Kidney tubule cell (primary cell): ENCODE data around the gene BID.
"Not testable (repeated sequence)": the region's sequence is repeated elsewhere in the genome, so short reads cannot be mapped to it uniquely, and the experiment has no call there.

Source experiments
- DNase-seq: peaks from one replicate; pipeline ENCODE4 v3.0.0-alpha.2; 2018; ENCODE audit warnings: low spot score

The BID gene

DNA sequence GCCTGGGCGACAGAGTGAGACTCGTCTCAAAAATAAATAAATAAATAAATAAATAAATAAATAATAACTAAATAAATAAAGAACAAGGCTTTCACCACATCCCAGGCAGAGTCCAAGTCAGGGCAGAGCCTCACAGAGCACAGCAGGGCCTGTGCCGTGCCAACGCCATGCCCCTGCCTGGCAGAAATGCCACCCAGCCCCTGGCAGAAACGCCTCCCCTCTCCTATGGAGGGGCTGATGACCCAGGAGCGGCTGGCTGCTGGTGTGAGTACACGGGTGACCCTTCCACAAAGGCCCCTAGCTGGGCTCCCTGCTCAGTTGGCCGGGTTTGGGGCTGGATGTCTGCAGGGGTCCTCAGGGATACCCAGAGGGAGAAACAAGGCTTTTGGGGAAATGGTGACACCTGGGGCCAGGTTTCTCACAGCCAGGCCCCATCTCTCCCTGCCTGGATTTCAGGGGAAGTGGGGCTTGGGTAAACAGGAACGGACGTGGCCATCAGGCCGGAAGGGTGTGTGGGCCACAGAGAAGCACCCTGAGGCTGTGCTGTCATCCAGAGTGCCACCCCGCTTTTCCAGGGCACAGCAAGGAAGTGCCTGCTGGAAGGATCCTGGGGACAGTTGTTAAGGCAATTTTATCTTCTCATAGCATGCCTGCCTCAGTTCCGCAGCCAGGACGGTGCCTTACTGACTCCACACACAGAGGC is 5.1 kb downstream of the BID start:
- no peak for DNase-seq

DNA sequence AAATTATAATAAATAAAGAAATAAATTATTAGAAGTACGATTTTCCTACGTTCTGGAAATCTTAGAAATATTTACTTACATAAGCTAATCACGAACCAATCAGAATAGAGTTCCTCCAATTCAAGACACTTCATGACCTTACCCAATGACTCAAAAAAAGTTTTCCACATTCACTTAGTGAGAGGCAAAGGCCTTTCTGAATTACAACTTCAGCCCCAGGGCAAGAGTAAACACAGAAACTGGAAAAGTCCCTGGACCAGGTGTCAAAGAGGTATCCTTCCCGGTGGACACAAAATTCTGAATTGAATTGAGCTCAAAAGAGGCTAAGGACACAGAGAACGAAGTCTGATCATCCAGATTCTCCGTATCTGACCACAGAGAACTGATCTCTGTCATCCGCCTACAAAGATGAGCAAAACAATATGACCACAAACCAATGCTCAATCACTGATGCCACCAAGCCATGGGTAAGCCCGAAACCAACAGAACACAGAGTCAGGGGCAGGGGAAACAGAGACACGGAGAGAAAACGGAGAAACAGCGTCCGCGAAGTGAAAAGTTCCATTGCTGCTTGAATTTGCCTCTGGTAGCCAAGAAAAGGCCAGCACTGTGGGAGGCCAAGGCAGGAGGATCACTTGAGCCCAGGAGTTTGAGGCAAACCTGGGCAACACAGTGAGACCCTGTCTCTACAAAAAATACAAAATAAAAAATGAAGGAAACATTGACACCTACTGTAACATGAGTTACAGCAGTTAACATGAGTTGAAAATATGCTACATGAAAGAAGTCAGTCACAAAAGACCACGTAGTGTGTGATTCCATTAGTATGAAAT is 6.8 kb downstream of the BID start:
- no peak for DNase-seq

DNA sequence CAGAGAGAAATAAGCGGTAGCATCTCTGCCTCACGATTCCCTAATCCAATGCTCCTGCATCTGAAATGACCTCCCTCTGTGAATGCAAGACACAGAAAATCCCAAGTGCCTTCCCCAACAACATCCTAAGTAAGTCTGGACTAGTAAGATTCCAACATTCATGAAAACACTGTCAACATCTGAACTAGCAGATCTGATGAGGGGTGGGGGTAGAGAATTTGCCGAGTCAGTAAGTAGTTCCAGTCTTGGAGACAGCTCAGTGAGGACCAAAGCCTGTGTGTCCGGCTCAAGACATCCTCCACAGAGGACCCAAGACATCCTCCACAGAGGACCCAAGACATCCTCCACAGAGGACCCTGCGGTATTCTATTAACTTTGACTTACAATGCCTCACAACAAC is 9.4 kb downstream of the BID start:
- DNase-seq, result not testable (repeated sequence)

DNA sequence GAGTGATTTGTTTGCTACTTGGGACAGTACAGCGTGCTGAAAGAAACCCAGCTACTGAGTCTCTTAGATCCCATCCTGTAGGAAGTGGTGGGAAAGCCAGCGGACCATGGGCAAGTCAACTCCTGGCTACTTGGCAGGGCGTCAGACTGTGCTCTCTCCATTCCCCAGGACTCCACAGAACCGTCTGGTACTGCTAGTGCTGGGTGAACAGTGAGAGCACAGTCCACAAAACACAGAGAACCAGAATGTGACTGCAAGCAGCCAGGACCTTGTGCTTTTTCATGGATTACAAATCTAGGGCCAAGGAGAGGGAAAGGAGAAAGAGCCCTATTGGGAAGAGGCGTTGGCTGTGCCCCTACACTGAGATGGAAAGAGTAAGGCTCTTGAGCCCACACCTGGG is 10.2 kb downstream of the BID start:
- DNase-seq, result no peak

DNA sequence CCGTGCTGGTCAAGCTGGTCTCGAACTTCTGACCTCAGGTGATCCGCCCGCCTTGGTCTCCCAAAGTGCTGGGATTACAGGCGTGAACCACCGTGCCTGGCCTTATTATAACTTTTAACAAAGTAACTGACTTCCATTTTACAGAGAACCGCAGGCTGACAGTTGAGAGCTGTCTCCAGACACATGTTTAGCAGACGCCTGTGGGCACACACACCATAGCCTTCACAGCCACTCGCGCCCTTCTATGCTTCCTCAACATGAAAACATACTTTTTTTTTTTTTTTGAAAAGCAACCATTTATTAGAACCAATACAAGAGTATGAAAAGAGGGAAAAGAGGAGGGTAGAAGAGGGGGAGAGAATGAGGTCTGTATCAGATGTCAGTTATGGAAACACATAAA is 10.8 kb downstream of the BID start:
- DNase-seq, result not testable (repeated sequence)

GRCh38 chr22:17761138-17761488 is 13.2 kb downstream of the BID start:
- DNase-seq, result no peak

GRCh38 chr22:17754233-17754925 is 19.9 kb downstream of the BID start:
- DNase-seq, result no peak

DNA sequence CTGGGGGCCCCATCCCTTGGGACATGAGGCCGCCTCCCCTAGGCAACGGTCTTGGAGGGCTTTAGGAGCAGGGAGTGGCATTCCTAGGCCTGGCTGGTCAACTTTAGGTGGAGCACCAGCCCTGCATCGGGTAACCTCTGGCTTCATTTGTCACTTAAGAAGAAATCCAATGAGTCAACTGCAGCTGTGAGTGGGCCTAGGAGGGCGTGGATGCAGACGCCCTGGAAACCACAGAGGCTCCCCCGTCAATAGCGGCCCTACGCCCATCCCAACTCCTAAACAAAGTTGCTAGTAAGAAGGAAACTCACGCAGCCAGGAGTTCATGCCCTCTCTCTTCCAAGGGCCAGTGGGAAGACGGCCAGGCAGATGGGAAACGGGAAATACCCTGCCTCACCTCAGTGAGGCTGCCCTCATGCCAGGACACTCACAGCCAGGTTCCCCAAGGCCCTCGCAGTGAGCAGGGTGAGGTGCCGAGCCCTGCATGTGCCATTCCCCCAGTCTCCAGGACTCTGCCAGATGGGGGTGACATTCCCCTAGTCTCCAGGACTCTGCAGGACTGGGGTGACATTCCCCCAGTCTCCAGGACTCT is 20.8 kb downstream of the BID start:
- DNase-seq, result peak; percentile 55

GRCh38 chr22:17751596-17751995 is 22.7 kb downstream of the BID start:
- no peak for DNase-seq

DNA sequence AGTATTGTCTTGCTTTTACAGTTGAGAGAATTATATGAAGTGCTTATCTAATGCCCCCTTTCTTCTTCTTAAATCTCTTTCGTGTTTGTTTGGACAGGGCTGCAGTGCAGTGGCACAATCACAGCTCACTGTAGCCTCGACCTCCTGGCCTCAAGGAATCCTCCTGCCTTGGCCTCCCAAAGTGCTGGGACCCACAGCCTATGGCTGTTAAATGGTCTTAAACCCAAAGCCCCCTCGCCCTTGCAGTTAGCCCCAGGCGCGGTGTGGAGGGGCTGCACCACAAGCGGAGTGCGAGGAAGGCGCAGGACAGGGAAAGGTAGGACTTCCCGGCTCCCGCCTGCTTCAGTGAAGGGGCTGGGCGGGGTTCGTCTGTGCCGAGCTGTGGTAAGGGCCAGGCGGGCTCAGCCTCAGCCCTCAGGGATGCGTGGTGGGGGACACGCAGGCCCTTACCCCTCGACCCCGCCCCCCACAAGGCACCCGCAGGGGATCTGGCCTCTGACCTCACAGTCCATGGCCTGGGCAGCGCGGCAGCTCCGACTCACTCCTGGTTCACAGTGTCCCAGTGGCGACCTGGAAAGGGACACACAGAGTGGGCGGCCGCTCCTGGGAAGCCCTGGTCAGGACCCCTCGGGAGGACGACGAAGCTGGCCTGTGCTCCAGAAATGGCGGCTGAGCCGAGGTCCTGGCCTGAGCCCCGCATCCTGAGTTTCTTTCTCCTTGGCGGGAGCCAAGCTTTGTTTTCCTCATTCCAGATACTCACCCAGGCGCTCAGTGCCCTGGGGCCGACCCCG is 24.5 kb downstream of the BID start:
- no peak for DNase-seq

DNA sequence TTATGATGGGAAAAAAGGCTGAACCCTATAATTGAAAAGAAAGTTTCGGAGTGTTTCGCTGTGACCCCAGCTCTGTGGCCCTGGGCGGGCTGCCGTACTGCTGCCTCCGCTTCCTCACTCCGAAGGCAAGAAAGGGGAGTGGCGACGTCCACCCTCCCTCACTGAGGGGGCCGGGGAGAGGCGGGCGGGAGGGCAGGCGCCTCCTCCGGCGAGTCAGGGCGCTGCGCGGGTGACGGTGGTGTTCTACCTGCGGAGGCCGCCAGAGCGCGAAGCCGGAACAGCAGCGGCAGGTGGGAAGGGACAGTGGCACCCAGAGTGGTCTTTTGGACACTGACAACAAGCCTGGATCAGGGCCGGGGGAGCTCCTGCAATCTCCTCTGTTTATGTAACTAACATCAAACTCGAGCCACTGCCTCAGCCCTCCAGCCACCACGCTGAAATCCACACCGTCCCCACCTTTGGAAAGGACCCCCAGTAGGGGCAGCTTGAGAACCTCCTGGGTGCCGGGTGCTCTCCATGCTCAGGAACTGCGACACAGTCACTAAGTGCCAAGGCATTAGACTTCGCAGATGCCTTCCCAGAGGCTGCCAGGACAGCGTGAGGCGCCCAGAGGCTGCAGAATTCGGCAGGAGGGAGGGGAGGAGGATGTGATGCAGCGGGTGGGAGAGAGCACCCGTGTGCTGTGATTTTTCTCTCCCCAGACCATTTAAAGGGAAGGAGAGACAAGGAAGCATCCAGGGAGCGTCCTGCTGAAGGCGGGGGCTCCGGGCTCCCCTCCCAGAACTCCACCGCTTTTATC is 25.5 kb downstream of the BID start:
- no peak for DNase-seq

DNA sequence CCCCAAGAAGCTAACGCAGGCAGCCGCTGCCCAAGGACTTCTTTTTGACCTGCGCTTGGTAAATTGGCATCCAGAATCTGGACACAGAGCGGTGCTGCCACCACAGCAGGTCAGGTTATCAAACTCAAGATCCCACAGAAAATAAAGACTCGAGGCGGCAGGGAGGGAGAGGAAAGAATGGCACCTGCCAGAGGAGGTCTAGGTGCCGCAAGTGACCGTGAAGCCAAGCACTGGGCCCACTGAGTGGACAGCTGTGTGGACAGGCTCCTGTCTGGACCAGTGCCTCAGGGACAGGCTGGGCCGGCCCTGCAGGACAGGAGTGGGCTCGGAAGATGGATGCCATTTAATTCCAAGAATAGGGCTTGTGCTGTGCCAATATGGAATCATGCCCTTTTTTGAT is 27.4 kb downstream of the BID start:
- no peak for DNase-seq

DNA sequence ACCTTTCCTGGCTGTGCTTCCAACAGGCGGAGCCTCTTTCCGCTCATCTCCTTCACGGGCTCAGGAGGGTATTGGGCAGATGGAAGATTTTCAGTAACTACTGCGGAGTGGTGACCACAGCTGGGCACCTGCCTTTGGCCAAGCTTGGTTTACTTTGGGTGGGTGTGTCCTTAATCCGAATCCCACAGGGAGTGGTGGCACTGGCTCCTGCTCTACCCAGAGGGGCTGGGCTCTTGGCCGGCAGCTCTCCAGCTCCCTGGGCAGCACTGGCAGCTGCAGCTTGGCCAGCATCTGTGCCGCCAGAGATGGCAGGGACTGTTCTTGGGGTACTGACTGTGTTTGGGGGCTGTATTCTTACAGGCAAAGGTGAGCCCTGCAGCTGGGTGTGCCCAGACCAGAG is 29.8 kb downstream of the BID start:
- DNase-seq, result no peak

DNA sequence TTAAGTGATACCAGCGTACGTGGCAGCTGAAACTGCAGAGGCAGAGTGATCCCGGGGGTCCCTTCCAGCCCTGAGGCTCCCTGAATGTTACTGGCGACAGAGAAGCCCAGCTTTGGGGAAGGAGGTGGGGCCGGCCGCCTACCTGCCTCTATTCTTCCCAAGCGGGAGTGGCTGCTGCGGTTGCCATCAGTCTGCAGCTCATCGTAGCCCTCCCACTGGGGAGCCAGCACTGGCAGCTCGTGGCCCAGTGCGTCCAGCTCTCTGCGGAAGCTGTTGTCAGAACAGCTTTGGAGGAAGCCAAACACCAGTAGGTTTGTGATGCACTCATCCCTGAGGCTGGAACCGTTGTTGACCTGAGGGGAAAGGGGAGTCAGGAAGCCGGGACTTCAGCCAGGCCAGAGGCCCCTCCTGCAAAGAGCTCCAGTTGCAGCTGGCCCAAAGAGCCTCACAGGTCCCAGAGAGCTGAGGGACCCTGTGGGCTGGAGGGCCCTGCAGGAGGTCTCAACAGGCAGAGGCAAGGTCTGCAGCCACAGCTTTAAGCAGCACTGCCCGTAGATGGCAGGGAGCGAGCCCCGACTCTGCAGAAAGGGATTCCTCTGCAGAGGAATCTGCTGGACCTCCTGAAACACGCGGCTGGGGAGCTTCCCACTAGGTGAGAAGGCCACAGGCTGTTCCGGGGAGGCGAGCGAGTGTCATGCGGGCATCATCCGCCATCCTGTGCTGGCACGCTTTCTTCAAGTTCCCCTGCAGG is 30.4 kb downstream of the BID start:
- no peak for DNase-seq

- DNase-seq, result peak; percentile 82
Measured at GRCh38 chr22:17742527-17742902, 31.8 kb downstream of the BID start.

DNA sequence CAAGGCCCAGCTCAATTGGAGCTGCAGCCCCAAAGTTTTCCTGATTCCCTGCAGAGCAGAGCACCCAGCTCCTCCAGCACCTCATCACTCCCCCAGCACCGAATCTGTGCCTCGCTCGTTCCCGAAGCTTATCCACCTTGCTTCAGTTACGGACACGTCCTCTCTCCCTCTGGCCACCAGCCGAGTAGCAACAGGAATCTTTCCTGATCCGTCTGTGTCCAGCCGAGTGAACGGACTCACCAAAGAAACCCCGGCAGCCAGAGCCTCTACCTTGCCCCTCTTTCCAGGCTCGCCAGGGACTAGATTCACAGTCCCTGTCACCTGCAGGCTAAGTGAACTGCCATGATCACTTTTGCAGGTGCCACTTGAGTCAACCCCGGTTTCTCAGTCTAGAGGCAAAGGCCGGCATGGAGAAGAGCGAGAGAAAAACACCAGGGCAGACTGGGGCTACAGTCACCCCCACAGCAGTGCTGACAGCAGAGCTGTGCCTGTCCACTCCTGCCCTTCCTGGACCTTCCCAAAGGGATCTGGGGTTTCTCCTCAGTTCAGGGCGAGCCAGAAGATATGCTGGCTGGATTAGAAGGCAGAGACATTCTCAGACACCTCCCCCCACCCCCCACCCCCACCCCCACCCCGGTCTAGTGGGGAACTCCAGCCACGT is 32.3 kb downstream of the BID start:
- no peak for DNase-seq

GRCh38 chr22:17739196-17739975 is 34.9 kb downstream of the BID start:
- DNase-seq, result no peak

DNA sequence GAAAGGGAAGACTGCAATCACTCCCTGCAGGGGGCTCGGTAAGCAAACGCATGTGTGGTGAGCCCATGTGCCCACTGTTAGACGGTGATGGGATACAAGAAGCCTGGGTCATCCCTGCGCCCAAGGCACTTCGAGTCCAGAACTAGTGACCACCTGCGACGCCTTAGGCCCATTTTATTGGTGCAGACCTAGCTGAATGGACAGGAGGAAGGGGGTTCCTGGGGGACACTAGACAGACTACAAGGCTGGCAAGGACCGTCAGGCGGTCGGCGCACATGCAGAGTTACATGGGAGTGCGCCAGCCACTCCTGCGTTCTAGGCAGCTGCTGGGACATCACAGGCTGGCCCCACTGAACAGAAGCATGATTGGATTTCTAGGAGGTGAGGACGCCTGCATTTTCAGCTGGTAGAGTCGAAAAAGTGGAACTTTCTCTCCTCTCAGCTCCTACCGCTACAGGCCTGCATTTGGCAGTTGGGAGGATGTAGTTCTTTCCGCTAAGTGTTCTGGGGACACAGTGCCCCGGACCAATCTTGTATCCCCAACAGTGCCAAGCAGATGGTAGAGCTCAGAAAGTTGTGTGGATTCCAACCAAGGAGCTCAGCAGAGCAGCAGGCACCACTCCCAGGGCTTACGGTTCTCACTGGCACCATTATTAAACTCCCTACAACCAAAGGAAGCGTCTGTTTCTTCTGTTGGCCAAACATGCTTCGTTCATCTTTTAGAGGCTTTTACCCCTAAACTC is 35.7 kb downstream of the BID start:
- DNase-seq, result no peak
